PC-9 (cell line): ENCODE results near the gene GRAMD1C. TPM values are rescaled to one million over a fixed set of nuclear protein-coding genes. Genes with fewer than 3 reads are reported as not detected.

Source experiments
- BruUV-seq: library from RNA; stranded (reverse); fragments of 400-500 nt; replicated peaks from 2 replicates; lab custom pipeline; 2021; lab: Mats Ljungman, UMichigan
- CTCF ChIA-PET: fragments of 300-600 bp; sonication (Branson Sonifier 250); formaldehyde crosslinking; loops from one replicate; lab custom pipeline; 2022; ENCODE audit warnings: antibody characterized with exemption; lab: Charles Lee
- POLR2A ChIA-PET: fragments of 300-600 bp; sonication (Branson Sonifier 250); formaldehyde crosslinking; loops from one replicate; lab custom pipeline; 2022; ENCODE audit warnings: antibody characterized with exemption; ENCODE audit not compliant: unreplicated experiment; lab: Charles Lee
- DNase-seq, 2 experiments: peaks; one replicate each; pipeline versions ENCODE4 v3.0.0 to v3.0.0-alpha.2; 2015 to 2022; ENCODE audit warnings: mixed read lengths in 1 of 2
- H2AFZ ChIP-seq: fragments of 200-600 bp; sonication (generic); 2 replicates; pipeline ENCODE4 v1.8.1; 2017; ENCODE audit warnings: antibody characterized with exemption
- H3F3A ChIP-seq: fragments of 200-600 bp; sonication (generic); 2 replicates; pipeline ENCODE4 v1.8.1; 2017; ENCODE audit warnings: antibody characterized with exemption, mild to moderate bottlenecking, low read depth; ENCODE audit not compliant: insufficient read depth
- H3K27ac ChIP-seq: fragments of 200-600 bp; sonication (generic); 2 replicates; pipeline ENCODE4 v1.6.1; 2016; ENCODE audit warnings: mixed run types
- H3K27me3 ChIP-seq: fragments of 200-600 bp; sonication (generic); 2 replicates; pipeline ENCODE4 v1.6.1; 2016; ENCODE audit warnings: low read depth, mixed run types; ENCODE audit not compliant: insufficient read depth
- H3K36me3 ChIP-seq: fragments of 200-600 bp; sonication (generic); 2 replicates; pipeline ENCODE4 v1.6.1; 2016; ENCODE audit warnings: low read depth, mixed run types
- H3K4me1 ChIP-seq: fragments of 200-600 bp; sonication (generic); replicated peaks from 2 replicates; pipeline ENCODE4 v1.6.1; 2016; ENCODE audit warnings: mixed run types; ENCODE audit not compliant: insufficient read depth
- H3K4me2 ChIP-seq: fragments of 200-600 bp; sonication (generic); 2 replicates; pipeline ENCODE4 v1.6.1; 2017; ENCODE audit warnings: mixed run types
- H3K4me3 ChIP-seq: fragments of 200-600 bp; sonication (generic); 2 replicates; pipeline ENCODE4 v1.6.1; 2016; ENCODE audit warnings: mixed run types
- H3K79me2 ChIP-seq: fragments of 200-600 bp; sonication (generic); 2 replicates; pipeline ENCODE4 v1.6.1; 2017; ENCODE audit warnings: low read depth, mixed run types
- H3K9me2 ChIP-seq: fragments of 200-600 bp; sonication (generic); 2 replicates; pipeline ENCODE4 v1.8.1; 2017; ENCODE audit warnings: mild to moderate bottlenecking; ENCODE audit not compliant: insufficient read depth
- H3K9me3 ChIP-seq: fragments of 200-600 bp; sonication (generic); 2 replicates; pipeline ENCODE4 v1.8.1; 2016; ENCODE audit warnings: low read depth; ENCODE audit not compliant: insufficient read depth
- H4K20me1 ChIP-seq: fragments of 200-600 bp; sonication (generic); 2 replicates; pipeline ENCODE4 v1.8.1; 2017; ENCODE audit not compliant: insufficient read depth
- CTCF ChIP-seq: fragments of 200-600 bp; sonication (generic); conservative IDR thresholded peaks from 2 replicates; pipeline ENCODE4 v1.6.1; 2017; ENCODE audit warnings: mixed run types, antibody characterized with exemption, mild to moderate bottlenecking, moderate library complexity
- EZH2 ChIP-seq: fragments of 200-600 bp; sonication (generic); IDR thresholded peaks from 2 replicates; pipeline ENCODE4 v1.8.0; 2017; ENCODE audit warnings: antibody characterized with exemption, low read depth
- intact Hi-C: fragments of 100-400 bp; cut with micrococcal nuclease; formaldehyde crosslinking; loops from one replicate; pipeline ENCODE4 v1.10.0; 2022; ENCODE audit not compliant: unreplicated experiment
- total RNA-seq: library from RNA; stranded (reverse); gene quantifications from 2 replicates; pipeline ENCODE4 v1.2.3, GENCODE V29; 2021

GRAMD1C gene
- total RNA-seq, 1 experiment from 2014 or later: 14.7 TPM

- Histone ChIP-seq H4K20me1 (no peaks in the 10 kb centered on the region), H3K9me2 (no peaks in the 10 kb centered on the region), H3K4me1 (peaks cover 11% of the 10 kb centered on the region), H3K4me3 (peak overlapping the region; percentile 64; the same call in 1 of the 2 replicates), H3K27me3 (no peaks in the 10 kb centered on the region), H3K27ac (no peak overlapping the region), H3F3A (peaks cover 13% of the 10 kb centered on the region; the same call in 1 of the 2 replicates), H3K4me2 (peak overlapping the region; percentile 89), H3K9me3 (no peaks in the 10 kb centered on the region), H3K79me2 (no peaks in the 10 kb centered on the region), H2AFZ (peak overlapping the region; percentile 89), H3K36me3 (no peaks in the 10 kb centered on the region)
- DNase-seq: no peak
- POLR2A ChIA-PET: no interaction called here
- TF ChIP-seq CTCF (no peak), EZH2 (no peak)
- CTCF ChIA-PET: no interaction called here
- intact Hi-C loops: loop anchor here (2.0 to 10.0 kb wide), 3 partner anchors 95 to 315 kb away; no protein-coding TSS in a partner anchor
- BruUV-seq: no TSS peak
These were observed 963 bp downstream of the GRAMD1C start for GRCh38 chr3:113839551-113839950.

GRCh38 chr3:113844622-113845222 is 6.1 kb downstream of the GRAMD1C start:
- H3K4me1 ChIP-seq: peaks cover 23% of the 10 kb centered on the region
- H2AFZ ChIP-seq: no peak overlapping the region
- H3K9me3 ChIP-seq: no peaks in the 10 kb centered on the region
- TF ChIP-seq EZH2: no peak
- TF ChIP-seq CTCF: peak; percentile 68
- H3K79me2 ChIP-seq: no peaks in the 10 kb centered on the region
- no peaks in the 10 kb centered on the region for H3K27me3 ChIP-seq
- no peak overlapping the region for H3K4me2 ChIP-seq
- H3K27ac ChIP-seq: no peak overlapping the region
- no peaks in the 10 kb centered on the region for H4K20me1 ChIP-seq
- H3K9me2 ChIP-seq: no peaks in the 10 kb centered on the region
- H3K4me3 ChIP-seq: no peak overlapping the region
- ChIA-PET POLR2A (interaction anchor here (0.6 kb wide), 1 partner anchor 329 kb away, joined by 11 read pairs; no protein-coding TSS in a partner anchor), CTCF (interaction anchor here (0.6 to 2.2 kb wide), 11 partner anchors 19 to 1697 kb away, joined by 3 to 18 read pairs (median 4); no protein-coding TSS in a partner anchor)
- no peaks in the 10 kb centered on the region; the same call in 1 of the 2 replicates for H3F3A ChIP-seq
- BruUV-seq: no TSS peak
- DNase-seq: peak in 1 of 2 experiments; percentile 42
- intact Hi-C loops: loop anchor here (1.0 to 5.0 kb wide), 2 partner anchors 69 to 213 kb away; partner anchors contain the start of genes CCDC191 and QTRT2
- no peaks in the 10 kb centered on the region for H3K36me3 ChIP-seq

- Histone ChIP-seq H3K27ac (peak overlapping the region; percentile 71), H3F3A (no peaks in the 10 kb centered on the region; the same call in 1 of the 2 replicates), H3K79me2 (no peaks in the 10 kb centered on the region), H3K4me1 (peaks cover 23% of the 10 kb centered on the region), H3K9me3 (no peaks in the 10 kb centered on the region), H3K4me2 (peak overlapping the region; percentile 54; the same call in 1 of the 2 replicates), H3K9me2 (no peaks in the 10 kb centered on the region), H4K20me1 (no peaks in the 10 kb centered on the region), H3K4me3 (no peak overlapping the region), H3K36me3 (no peaks in the 10 kb centered on the region), H3K27me3 (no peaks in the 10 kb centered on the region), H2AFZ (no peak overlapping the region)
- no TSS peak for BruUV-seq
- POLR2A ChIA-PET: no interaction called here
- TF ChIP-seq EZH2: no peak
- TF ChIP-seq CTCF: no peak
- CTCF ChIA-PET: interaction anchor here (0.7 kb wide), 1 partner anchor 1756 kb away, joined by 3 read pairs; no protein-coding TSS in a partner anchor
- DNase-seq: no peak
- intact Hi-C loops: no loop called here
These were observed 8.7 kb downstream of the GRAMD1C start for GRCh38 chr3:113847247-113847646.
